ENCODE results near the gene BRAF.
"Not testable (repeated sequence)": the region's sequence is repeated elsewhere in the genome, so short reads cannot be mapped to it uniquely, and the experiment has no call there.

The BRAF gene

DNA sequence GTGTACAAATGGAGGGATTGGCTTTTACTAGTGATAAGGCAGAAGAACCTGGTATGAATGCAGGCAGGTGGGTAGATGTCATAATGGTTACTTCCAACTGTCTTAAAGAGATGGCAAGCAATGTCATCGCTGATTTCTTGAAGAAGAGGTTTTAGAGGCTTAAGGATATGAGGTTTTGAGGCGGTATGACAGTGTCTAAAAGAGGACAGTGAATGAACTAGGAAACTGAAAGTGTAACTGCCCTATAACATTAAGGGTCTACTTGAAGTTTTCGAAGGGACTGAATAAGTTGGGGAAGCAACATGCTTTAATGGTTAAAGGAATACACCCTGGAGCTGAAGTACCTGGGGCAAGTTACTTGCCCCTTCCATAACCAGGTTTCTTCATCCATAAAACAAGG, 157.3 kb downstream of the BRAF start:
- DNase-seq, result no peak

DNA sequence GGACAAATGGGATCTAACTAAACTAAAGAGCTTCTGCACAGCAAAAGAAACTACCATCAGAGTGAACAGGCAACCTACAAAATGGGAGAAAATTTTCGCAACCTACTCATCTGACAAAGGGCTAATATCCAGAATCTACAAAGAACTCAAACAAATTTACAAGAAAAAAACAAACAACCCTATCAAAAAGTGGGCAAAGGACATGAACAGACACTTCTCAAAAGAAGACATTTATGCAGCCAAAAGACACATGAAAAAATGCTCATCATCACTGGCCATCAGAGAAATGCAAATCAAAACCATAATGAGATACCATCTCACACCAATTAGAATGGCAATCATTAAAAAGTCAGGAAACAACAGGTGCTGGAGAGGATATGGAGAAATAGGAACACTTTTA, 159.3 kb downstream of the BRAF start:
- DNase-seq, result not testable (repeated sequence)

DNA sequence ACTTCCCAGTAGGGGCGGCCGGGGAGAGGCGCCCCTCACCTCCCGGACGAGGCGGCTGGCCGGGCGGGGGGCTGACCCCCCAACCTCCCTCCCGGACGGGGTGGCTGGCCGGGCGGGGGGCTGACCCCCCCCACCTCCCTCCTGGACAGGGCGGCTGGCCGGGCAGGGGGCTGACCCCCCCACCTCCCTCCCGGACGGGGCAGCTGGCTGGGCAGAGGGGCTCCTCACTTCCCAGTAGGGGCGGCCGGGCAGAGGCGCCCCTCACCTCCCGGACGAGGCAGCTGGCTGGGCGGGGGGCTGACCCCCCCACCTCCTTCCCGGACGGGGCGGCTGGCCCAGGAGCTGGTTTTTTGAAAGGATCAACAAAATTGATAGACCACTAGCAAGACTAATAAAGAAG, 161.6 kb downstream of the BRAF start:
- not testable (repeated sequence) for DNase-seq

DNA sequence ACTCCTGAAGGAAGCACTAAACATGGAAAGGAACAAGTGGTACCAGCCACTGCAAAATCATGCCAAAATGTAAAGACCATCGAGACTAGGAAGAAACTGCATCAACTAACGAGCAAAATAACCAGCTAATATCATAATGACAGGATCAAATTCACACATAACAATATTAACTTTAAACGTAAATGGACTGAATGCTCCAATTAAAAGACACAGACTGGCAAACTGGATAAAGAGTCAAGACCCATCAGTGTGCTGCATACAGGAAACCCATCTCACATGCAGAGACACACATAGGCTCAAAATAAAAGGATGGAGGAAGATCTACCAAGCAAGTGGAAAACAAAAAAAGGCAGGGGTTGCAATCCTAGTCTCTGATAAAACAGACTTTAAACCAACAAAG, 163.4 kb downstream of the BRAF start:
- DNase-seq, result not testable (repeated sequence)

DNA sequence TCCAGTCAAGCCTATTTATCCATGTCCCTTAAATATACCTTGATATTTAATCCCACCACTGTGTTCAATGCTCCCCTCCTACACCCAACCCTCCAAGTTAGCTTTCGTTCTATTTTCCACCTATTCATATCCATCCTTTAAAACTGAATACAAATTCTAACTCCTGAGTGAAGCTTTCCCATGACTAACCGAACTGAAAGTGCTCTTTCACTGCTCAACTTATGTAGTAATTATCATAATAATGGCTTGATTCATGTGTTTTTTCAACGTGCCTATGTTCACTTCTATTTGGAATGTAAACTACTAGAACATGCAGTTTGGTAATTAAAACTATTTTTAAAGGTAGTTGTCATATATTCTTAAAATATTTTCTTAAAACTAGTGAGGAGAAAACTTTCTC, 170.2 kb downstream of the BRAF start:
- no peak for DNase-seq

DNA sequence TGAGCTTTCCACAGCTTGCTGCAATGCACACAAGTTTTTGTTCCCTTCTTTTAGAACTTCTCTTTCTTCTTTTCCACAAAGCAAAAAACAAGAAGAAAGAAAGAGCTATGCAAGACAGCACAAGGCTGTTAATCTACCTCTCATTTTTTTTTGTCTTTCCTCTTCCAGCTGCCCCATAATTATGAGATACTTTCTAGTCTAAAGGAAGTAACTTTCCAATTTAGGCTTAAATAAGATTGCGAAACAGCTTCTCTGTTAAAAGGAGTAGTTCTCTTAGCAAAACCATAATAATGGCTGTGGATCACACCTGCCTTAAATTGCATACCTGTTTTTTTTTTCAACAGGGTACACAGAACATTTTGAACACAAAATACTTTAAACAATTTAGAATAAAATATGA, 172.2 kb downstream of the BRAF start:
- DNase-seq, result no peak

DNA sequence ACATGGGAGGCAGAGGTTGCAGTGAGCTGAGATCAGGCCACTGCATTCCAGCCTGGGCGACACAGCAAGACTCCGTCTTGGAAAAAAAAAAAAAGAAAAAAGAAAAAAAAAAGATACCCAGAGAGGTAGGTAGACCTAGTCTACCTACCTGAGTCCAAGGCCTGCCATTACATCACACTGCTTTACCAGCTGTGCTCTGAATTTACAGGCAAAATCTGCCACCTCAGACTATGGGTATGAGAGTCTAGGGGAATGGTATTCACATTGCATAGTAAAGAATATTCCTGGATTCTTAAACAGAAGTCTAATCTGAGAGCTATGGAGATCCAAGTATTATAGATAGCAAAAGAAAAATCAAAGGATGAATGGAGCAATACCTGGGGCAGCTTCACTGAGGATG, 178.0 kb downstream of the BRAF start:
- DNase-seq, result no peak

DNA sequence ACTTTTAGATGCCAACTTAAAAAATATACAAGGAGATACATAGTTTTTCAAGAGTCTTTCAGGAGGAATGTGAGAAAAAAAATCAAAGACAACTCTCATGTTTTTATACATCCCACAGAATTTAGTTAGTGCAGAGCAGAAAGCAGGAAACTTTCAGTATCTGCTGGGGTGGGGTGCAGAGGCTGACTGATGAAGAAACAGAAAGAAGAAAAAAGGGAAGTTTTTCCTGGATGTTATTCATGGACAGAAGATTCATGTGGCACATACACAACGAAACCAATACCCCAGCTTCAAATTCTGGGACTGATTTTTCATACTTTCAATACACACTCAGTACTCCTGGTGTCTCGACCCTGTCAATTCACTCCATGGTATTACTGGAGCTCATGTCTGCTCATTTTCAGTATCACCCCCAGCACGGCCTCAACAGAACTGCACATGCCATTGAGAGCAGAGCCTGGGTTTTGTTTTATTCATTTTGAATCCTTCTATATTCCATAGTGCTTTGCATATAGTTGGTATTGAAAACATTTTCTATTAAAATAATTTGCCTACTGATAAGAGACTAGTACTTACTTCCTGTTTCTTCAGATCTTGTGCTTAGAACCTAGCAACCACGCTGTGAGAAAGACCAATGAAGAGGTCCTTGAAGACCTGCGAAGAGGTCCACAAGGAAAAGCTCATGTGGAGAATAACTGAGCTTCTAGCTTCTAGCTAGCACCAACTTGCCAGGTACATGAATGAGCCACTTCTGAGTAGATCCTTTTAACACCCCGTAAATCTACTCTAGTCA, 179.3 kb downstream of the BRAF start:
- DNase-seq, result no peak

DNA sequence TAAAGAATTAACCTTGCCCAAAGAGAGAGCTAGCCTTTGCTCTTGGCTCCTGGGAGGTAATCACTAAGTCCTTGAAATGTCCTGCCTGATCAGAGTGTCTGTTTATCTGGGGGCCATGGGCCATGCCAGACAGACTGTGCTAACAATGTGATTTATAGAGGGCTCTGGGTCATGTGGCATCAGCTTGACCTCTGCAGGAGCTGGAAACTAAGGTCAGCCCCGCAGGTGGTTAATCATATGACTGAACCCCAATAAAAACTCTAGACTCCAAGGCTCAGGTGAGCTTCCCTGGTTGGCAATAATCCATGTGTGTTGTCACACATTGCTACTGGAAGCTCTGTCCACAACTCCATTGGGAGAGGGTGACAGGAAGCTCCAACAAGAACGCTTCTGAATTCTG, 180.7 kb downstream of the BRAF start:
- DNase-seq, result no peak

DNA sequence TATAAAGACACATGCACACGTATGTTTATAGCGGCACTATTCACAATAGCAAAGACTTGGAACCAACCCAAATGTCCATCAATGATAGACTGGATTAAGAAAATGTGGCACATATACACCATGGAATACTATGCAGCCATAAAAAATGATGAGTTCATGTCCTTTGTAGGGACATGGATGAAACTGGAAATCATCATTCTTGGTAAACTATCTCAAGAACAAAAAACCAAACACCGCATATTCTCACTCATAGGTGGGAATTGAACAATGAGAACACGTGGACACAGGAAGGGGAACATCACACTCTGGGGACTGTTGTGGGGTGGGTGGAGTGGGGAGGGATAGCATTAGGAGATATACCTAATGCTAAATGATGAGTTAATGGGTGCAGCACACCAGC, 181.5 kb downstream of the BRAF start:
- DNase-seq, result not testable (repeated sequence)

DNA sequence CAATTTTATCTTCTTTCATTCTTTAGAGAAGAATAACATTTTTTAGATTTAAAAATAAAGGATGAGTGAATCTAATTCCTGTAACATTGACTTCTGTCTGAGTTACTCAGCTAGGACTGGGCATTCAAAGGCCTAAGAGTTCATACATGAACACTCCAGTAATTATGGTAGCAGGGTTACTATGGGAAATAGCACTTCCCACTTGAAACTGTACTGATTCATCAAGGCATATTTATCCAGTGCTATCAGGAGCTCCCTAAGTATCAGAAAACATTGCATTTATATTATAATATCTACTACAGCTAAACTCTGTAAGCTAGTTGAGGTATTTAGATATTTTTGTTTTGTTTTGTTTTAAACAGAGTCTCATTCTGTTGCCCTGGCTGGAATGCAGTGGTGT, 186.4 kb downstream of the BRAF start:
- DNase-seq, result no peak

DNA sequence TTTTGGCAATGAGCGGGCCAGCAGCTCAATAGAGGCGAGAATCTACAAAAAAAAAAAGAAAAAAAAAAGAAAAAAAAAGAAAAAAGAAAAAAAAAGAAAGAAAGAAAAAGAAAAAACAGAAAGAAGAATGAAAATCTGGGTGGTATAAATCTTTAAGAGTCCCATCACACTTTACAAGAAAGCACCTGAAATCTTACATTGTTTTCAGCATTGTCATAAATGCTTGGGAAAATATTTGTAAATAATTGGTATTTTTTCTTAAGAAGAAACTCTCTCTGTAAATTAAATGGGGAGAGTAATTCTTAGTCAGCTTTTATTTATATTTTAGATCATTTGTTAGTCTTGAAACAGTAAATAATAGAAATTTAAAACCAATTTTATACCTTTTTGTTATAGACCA, 190.0 kb downstream of the BRAF start:
- no peak for DNase-seq

DNA sequence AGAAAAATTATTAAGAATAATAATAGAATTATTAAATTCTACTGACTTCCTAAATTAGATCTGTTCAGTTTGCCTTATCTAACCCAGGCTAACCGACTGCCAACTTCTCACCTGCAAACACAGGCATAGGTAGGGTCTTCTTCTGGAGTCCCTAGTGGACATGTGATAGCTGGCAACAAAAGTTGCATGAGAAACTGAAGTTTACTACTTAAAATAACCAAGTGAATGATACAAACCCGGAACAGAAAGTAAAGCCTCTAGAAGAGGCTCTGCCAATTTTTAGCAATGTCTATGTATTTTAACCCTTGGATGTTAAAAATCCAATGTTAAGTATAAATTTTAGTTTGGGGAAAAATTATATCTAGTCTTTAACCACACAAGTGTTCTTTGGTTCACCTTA, 190.6 kb downstream of the BRAF start:
- no peak for DNase-seq

DNA sequence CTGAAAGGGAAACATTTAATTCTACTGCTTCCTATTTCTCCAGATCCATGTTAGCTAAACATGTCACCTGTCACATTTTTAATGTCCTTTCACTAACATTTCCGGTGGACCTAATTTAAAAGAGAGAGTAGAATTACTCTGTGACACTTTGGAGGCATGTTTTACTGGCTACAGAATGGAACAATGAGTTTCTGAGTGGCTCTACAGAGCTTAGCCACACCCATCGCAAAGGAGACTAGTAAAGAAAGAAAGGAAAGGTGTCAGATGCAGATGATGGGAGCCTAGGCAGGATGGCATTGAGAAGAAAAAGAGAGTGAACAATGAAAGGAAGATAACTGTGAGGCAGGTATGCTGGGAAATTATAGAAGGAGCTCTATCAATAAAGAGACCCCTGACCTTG, 192.3 kb downstream of the BRAF start:
- no peak for DNase-seq

DNA sequence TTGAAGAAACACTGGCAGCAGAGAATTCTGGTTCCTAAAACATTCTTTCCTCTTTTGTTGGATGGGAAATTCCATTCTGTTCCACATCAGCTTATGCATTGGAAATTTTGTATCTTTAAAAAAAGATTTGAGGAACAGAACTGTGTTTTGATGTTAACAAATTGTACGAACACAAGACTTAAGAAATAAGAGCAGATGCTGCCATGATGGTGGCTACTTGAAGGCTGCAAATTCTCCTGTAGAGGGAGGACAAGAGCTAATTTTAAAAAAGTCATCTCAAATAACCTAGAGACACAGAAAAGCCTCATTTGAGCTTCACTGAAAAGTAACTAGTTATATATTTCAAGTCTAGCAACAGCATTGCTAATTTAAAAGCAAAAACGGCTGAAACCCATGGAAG, 198.4 kb downstream of the BRAF start:
- no peak for DNase-seq

DNA sequence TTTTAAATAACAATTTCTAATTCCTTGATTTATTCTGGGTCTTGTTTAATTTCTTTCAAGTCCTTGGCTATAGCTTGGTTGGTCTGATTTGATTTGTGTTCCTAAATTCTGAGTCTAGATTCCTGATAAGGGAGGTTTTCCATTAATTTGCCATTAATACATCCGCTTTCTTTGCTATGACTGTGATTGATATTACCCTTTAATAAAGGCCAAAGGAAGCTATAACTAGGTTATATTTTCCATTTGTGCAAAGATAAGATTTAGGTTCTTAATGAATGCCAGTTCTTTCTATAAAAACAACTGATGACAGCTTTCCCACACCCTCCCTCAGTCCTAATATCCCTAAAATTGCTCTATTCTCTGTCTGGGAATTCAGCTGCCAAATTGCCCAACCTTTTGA, 200.0 kb downstream of the BRAF start:
- DNase-seq, result no peak

DNA sequence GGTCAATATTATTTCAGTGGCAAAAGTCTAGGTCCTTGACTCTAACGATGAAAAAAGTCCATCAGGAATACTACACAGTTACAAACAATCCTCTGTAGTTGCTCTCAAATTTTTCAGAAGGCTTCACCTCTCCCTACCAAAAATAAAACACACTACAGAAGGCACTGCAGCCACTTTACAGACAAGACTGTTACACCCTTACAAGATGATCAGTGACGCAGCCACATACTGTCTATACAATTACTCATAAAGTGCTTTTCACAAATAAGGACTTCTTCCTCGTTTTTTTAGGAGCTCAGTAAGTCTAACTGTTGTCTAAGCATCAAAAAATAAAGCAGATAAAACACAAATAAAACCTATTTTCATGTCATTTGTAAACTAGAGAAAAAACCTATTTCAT, 201.2 kb downstream of the BRAF start:
- DNase-seq, result no peak

DNA sequence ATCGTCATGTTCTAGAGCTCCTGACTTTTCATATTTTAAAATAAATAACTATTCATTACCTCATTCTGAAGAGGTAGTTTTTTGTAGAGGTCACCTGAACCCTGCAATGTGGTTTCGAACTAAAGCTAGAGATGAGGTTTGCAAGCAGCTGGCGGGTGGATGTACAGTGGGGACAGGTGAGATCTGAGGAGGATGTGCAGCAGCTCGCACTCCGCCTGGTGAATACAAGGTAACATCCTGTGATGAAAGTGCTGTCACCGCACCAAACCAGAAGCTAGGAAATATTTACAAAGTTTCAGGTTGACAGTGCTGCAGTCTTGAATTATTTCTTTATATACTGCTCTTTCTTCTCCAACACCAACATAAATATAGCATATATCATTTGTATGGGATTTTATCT, 201.7 kb downstream of the BRAF start:
- DNase-seq, result no peak

DNA sequence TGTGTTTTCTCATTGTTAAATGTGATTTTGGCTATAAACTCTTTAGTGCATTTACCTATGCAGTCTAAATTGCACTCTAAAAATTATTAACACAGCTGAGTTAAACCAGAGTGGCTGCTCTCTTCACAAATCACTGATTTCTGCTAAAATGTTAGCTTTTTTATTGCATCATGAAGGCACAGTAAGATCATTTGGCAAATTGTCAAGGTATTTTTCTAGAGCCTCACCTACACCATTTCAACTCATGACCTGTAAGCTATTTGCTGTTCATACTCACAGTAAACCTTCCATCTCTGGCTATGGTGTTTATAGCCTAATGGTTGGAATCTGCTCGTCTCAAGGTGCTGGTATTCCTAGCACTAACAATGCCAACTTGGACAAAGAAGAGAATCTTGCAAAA, 202.5 kb downstream of the BRAF start:
- no peak for DNase-seq

DNA sequence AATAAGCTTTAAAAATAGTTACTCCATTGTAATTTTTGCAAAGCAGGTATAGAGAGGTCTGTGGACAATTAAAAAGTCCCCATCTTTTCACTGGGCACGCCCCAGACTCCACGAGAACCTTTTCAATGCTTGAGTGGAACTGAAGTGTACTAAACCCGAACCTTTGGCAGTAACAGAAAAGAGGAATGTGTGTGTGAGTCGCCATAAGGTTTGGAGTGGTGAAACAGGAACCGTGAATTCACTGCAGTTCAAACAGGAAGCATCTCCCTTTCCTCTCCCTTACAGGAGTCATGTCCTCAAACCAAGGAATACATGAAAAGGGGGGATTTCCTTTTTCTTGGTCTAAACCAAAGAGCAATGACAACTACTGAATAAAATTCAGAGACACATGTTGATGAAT, 205.0 kb downstream of the BRAF start:
- no peak for DNase-seq

DNA sequence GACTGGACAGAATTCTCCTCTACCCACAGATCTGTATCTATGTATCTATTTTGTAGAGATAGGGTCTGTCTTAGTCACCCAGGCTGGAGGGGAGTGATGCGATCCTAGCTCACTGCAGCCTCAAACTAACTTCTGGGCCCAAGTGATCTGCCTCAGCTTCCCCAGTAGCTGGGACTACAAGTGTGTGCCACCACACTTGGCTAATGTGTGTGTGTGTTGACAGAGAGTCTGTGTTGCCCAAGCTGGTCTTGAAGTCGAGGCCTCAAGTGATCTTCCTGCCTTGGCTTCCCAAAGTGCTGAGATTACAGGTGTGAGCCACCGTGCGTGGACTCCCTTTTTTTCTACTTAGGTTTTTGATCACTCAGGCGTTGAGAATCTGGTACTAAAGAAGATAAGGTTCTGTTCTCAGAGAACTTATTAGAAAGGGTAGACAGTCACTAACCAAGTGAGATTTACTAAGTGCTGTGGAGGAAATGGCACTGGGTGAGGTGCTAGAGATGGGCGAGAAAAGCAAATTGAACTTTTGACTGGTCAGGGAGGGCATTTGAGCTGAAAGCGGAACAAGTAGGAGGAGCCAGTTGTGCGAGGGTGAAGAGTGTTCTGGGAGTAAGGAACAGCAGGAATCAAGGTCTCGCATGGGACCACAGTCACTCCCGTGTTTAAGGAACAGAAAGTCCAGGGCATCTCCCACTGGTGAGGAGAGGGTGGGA, 210.2 kb downstream of the BRAF start:
- no peak for DNase-seq

DNA sequence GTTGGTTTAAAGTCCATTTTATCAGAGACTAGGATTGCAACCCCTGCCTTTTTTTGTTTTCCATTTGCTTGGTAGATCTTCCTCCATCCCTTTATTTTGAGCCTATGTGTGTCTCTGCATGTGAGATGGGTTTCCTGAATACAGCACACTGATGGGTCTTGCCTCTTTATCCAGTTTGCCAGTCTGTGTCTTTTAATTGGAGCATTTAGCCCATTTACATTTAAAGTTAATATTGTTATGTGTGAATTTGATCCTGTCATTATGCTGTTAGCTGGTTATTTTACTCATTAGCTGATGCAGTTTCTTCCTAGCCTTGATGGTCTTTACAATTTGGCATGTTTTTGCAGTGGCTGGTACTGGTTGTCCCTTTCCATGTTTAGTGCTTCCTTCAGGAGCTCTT, 212.3 kb downstream of the BRAF start:
- DNase-seq, result not testable (repeated sequence)

DNA sequence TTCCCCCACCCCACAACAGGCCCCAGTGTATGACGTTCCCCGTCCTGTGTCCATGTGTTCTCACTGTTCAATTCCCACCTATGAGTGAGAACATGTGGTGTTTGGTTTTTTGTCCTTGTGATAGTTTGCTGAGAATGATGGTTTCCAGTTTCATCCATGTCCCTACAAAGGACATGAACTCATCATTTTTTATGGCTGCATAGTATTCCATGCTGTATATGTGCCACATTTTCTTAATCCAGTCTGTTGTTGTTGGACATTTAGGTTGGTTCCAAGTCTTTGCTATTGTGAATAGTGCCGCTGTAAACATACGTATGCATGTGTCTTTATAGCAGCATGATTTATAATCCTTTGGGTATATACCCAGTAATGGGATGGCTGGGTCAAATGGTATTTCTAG, 216.0 kb downstream of the BRAF start:
- not testable (repeated sequence) for DNase-seq

DNA sequence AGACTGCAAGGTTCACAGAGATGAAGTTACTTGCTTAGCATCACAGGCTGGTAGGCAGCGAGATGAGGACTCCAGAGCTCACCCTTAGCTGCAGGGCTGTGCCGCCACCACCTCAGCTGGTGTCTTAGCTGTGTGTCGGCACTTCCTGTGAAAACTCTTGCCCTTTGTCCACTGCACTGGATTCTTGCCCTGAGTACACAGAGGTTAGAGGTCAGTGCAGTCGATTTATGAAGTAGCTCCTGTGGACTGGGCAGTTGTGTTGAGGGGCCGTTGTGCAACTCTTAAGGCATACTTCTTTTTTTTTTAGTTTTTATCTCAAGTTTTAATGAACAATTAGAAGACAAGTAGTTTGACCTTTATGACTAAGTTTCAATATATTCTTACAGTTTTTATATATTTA, 217.6 kb downstream of the BRAF start:
- DNase-seq, result no peak

DNA sequence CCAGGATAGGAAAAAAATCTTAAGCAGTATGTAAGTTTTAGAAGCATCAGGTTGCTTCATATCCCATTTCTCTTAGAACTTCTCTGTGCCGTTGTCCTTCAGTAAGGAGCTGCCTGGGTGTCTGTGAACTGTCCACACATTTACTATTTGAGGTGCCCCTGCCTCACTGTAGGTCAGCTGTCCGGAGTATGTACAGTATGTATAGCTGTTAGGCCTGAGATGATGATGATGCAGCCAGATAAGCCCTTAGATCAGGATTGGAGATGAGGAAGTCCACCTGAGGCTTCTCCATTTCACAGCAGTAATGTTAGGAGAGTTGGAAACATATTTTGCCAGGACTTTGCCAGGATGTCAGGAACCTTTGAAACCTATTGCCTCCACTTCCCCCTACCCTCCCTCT, 220.5 kb downstream of the BRAF start:
- DNase-seq, result no peak

All from stimulated activated CD4-positive, alpha-beta T cell treated with anti-CD3 and anti-CD28 coated beads, Interleukin-12 subunit alpha, Interleukin-12 subunit beta, amount 100 ng/mL, for 4 hours (primary cell).